GM04504 (cell line): ENCODE measurements around the gene MED27.
A peak's percentile ranks its signal among the peaks of the same experiment; 100 is the strongest.
"Not testable (repeated sequence)": the region's sequence is repeated elsewhere in the genome, so short reads cannot be mapped to it uniquely, and the experiment has no call there.

Experiments
- DNase-seq: peaks from one replicate; pipeline ENCODE4 v3.0.0-alpha.2; 2012; ENCODE audit warnings: low read depth

Gene MED27

GRCh38 chr9:132018957-132019405 lies 60.7 kb downstream of the MED27 start:
- DNase-seq = no peak

GRCh38 chr9:132016456-132016855 lies 63.2 kb downstream of the MED27 start:
- DNase-seq = no peak

GRCh38 chr9:132015866-132016265 lies 63.8 kb downstream of the MED27 start:
- no peak for DNase-seq

GRCh38 chr9:132014218-132014805 lies 65.4 kb downstream of the MED27 start:
- DNase-seq = no peak

DNA sequence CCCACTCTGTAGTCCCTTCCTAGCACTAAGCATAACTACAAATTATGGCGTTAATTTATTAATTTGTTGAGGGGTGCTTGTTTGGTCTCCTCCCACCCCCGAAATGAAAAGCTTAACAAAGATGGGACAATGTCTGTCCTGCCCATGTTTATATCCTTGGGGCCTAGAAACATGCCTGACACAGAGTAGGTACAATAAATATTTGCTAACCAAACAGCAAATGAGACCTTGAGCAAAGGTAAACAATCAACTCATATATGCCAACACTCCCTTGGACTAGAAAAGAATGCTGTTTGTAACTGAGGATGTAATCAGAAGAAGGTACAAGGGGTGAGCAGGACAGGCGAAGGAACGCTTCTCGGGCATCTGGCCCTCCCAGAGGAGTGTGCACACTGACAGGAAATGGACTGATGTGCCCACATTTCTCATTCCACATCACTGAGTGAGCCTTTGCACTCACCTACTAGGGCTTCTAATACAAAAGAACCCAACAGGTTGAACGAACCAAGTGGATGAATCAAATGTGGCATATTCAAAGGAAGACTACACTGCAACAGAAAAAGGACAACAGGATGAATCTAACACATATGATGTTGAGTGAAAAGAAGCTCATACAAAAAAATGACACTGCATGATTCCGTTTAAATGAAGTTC lies 66.8 kb downstream of the MED27 start:
- DNase-seq = no peak

GRCh38 chr9:132011896-132012295 lies 67.8 kb downstream of the MED27 start:
- DNase-seq = no peak

DNA sequence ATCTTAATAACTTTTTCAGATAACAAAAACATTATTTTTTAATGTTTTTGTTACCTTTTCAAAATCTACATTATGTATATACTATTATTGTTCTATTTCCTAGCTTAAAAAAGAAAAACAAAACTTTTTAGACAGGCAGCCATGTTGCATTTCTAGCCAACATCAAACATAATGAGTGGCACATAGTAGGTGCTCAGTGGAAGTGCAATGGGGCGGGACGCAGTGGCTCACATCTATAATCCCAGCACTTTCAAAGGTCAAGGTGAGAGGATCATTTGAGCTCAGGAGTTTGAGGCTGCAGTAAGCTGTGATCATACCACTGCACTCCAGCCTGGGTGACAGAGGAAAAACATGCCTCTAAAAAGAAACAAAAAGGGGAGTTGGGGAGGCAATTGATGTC lies 68.4 kb downstream of the MED27 start:
- no peak for DNase-seq

DNA sequence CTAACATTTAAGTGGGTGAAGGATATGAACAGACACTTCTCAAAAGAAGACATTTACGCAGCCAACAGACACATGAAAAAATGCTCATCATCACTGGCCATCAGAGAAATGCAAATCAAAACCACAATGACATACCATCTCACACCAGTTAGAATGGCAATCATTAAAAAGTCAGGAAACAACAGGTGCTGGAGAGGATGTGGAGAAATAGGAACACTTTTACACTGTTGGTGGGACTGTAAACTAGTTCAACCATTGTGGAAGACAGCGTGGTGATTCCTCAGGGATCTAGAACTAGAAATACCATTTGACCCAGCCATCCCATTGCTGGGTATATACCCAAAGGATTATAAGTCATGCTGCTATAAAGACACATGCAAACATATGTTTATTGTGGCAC lies 69.5 kb downstream of the MED27 start:
- not testable (repeated sequence) for DNase-seq

GRCh38 chr9:132008855-132009812 lies 70.5 kb downstream of the MED27 start:
- DNase-seq = no peak

- no peak for DNase-seq
These were observed 71.4 kb downstream of the MED27 start for GRCh38 chr9:132008184-132008803.

- DNase-seq = no peak
These were observed 72.2 kb downstream of the MED27 start for GRCh38 chr9:132007371-132008025.

DNA sequence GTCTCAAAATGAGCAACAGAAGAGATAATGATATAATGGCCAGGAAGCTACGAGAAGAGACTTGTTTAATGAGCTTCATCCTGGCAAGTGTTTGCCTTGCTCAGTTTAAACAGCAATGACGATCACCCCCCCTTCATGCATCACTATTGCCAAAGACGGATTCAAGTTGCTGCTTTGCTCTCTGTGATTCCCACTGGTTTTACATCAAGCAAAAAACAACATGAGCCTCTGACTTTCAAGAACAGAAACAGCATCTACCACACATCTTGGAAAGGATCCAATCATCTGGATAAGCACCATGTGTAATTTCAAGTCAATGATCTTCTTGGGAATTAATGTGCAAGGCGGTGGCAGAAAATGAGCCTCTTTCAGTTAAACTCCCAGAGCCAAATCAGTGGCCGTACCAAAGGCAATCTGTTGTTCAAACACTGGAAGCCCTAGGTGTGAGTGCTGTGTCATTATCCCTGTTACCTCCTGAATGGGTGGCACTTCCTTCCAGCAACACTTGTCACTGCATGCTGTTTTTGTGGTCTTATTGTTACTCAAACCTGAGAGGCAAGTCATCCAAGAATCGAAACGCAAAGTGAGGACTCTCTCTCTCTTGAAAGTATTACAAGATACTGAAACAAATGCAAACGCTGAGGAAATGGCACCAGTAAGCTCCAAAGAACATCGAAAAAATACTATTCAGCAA lies 72.8 kb downstream of the MED27 start:
- DNase-seq = no peak

DNA sequence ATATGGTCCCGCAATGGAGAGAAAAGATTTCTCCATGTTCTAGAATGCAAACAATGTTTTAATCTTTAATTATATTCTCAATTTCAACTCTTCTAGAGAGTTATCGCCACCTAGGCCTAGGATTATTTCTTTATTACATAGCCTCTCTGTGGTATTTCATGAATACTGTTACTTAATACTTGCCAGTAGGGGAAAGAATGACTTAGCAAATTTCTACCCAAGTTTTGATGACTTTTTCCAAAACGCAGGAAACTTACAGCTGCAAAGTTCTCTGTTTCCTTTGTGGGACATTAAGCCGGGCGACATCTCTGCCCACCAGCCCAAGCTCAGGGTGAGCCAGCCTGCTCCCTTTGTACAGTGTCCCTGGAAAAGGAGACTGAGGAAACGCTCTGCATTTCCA lies 73.8 kb downstream of the MED27 start:
- DNase-seq = no peak

GRCh38 chr9:132004323-132004722 lies 75.3 kb downstream of the MED27 start:
- no peak for DNase-seq

DNA sequence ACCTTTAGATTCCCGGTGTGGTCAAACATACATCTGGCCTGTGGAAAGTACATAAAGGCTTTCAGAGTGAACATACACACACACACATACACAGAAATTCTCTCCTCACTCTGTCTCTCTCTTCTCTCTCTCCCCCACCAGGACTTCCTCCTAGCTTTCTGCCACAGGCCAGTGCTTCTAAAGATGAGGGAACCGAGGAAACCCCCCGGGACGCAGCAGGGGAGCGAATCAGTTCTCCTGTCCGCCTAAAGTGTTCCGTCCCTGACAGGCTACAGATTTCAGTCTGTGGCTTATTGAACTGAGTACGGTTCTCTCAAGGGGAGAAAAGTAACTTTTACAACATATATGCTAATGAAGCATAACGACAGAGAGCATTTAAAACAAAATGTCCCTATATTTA lies 75.8 kb downstream of the MED27 start:
- DNase-seq = no peak

GRCh38 chr9:132003319-132003704 lies 76.4 kb downstream of the MED27 start:
- DNase-seq = no peak

- DNase-seq = no peak
These were observed 76.9 kb downstream of the MED27 start for GRCh38 chr9:132002643-132003318.

- no peak for DNase-seq
These were observed 78.1 kb downstream of the MED27 start for GRCh38 chr9:132001567-132001966.

GRCh38 chr9:132000659-132001058 lies 79.0 kb downstream of the MED27 start:
- no peak for DNase-seq

GRCh38 chr9:131999692-132000551 lies 79.7 kb downstream of the MED27 start:
- DNase-seq = peak; percentile 42
